ENCODE results near the gene C13orf46. TPM values are rescaled to one million over a fixed set of nuclear protein-coding genes. Genes with fewer than 3 reads are reported as not detected.
A peak's percentile ranks its signal among the peaks of the same experiment; 100 is the strongest.

C13orf46 gene
- polyA plus RNA-seq, 2 donors: 0.04 to 0.26 TPM

- Histone ChIP-seq H3K27me3 (ENCODE audit: control insufficient read depth in 1 of 2, insufficient read depth in 2 of 2, low read length in 2 of 2) (no peaks in the 10 kb centered on the region), H3K4me1 (ENCODE audit: control insufficient read depth in 2 of 2, insufficient read depth in 2 of 2, low read length in 1 of 2) (peaks cover 4 to 18% of the 10 kb centered on the region in 2 donors), H3K4me3 (ENCODE audit: low read depth in 1 of 2, low read length in 2 of 2) (no peak overlapping the region), H3K27ac (ENCODE audit: low read depth in 2 of 2, low read length in 1 of 2) (no peak overlapping the region), H3K9me3 (ENCODE audit: control insufficient read depth in 2 of 2, insufficient read depth in 1 of 2, low read depth in 1 of 2, low read length in 1 of 2) (no peaks in the 10 kb centered on the region), H3K36me3 (ENCODE audit: control insufficient read depth in 2 of 2, insufficient read depth in 2 of 2, low read length in 1 of 2) (peaks cover 0 to 10% of the 10 kb centered on the region in 2 donors)
- 83 to 86% methylated on average over 34 to 36 of the region's 36 CpGs for WGBS, 2 donors
These were observed 1.2 kb downstream of the C13orf46 start for GRCh38 chr13:113972451-113973217.

DNA sequence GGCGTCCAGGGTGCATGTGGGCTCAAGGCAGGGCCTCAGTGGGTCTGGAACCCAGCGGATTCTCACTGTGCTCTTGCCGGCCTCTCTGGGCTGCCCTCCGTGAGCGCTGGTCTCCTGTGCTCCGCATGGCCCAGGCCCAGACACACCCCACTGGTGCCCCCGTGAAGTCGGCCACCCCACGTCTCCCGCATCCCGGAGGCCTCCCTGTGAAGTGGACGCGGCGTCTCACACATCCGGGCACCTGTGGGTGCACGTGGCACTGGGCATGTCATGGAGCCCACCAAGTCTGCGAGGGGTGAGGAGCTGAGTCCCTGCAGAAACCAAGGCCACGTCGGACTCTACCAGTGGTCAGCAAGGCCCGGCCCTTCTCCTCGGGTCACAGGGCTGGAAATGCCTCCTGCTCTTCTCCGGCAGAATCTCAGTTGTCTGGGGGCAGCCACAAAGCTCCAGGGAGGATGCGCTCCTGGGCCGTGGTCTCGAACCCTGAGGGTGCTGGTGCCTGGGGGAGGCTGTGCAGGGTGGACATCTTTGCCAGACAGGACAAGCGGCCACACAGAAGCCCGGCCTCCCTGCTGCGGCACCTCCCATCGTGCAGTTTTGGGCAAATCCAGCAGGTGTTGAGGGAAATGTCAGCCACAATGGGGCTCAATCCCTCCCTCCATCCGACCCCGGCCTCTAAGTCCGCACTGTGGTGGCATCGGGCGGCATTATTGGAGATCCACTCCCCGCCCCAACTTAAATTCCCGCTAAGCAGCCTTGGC is 2.2 kb downstream of the C13orf46 start:
- Histone ChIP-seq H3K9me3 (ENCODE audit: control insufficient read depth in 2 of 2, insufficient read depth in 1 of 2, low read depth in 1 of 2, low read length in 1 of 2) (no peaks in the 10 kb centered on the region), H3K36me3 (ENCODE audit: control insufficient read depth in 2 of 2, insufficient read depth in 2 of 2, low read length in 1 of 2) (peaks cover 0 to 6% of the 10 kb centered on the region in 2 donors), H3K4me1 (ENCODE audit: control insufficient read depth in 2 of 2, insufficient read depth in 2 of 2, low read length in 1 of 2) (peaks cover 3 to 18% of the 10 kb centered on the region in 2 donors), H3K4me3 (ENCODE audit: low read depth in 1 of 2, low read length in 2 of 2) (no peak overlapping the region), H3K27ac (ENCODE audit: low read depth in 2 of 2, low read length in 1 of 2) (no peak overlapping the region), H3K27me3 (ENCODE audit: control insufficient read depth in 1 of 2, insufficient read depth in 2 of 2, low read length in 2 of 2) (no peaks in the 10 kb centered on the region)
- 91 to 92% methylated on average over 33 to 36 of the region's 36 CpGs for WGBS, 2 donors

GRCh38 chr13:113970810-113971470 is 2.9 kb downstream of the C13orf46 start:
- Histone ChIP-seq H3K4me3 (ENCODE audit: low read depth in 1 of 2, low read length in 2 of 2) (no peak overlapping the region), H3K9me3 (ENCODE audit: control insufficient read depth in 2 of 2, insufficient read depth in 1 of 2, low read depth in 1 of 2, low read length in 1 of 2) (peaks cover 0 to 2% of the 10 kb centered on the region in 2 donors), H3K27me3 (ENCODE audit: control insufficient read depth in 1 of 2, insufficient read depth in 2 of 2, low read length in 2 of 2) (no peaks in the 10 kb centered on the region), H3K4me1 (ENCODE audit: control insufficient read depth in 2 of 2, insufficient read depth in 2 of 2, low read length in 1 of 2) (peaks cover 3 to 18% of the 10 kb centered on the region in 2 donors), H3K36me3 (ENCODE audit: control insufficient read depth in 2 of 2, insufficient read depth in 2 of 2, low read length in 1 of 2) (peaks cover 0 to 6% of the 10 kb centered on the region in 2 donors), H3K27ac (ENCODE audit: low read depth in 2 of 2, low read length in 1 of 2) (peak overlapping the region; percentile 55 to 69)
- 50 to 55% methylated on average over 19 of the region's 19 CpGs for WGBS, 2 donors

- H3K36me3 ChIP-seq (ENCODE audit: control insufficient read depth in 2 of 2, insufficient read depth in 2 of 2, low read length in 1 of 2): peaks cover 0 to 6% of the 10 kb centered on the region in 2 donors
- 62 to 65% methylated on average over 20 of the region's 20 CpGs for WGBS, 2 donors
- H3K27ac ChIP-seq (ENCODE audit: low read depth in 2 of 2, low read length in 1 of 2): peak overlapping the region; percentile 14 to 43
- no peak overlapping the region for H3K4me3 ChIP-seq (ENCODE audit: low read depth in 1 of 2, low read length in 2 of 2)
- H3K9me3 ChIP-seq (ENCODE audit: control insufficient read depth in 2 of 2, insufficient read depth in 1 of 2, low read depth in 1 of 2, low read length in 1 of 2): peaks cover 0 to 2% of the 10 kb centered on the region in 2 donors
- peaks cover 3 to 18% of the 10 kb centered on the region in 2 donors for H3K4me1 ChIP-seq (ENCODE audit: control insufficient read depth in 2 of 2, insufficient read depth in 2 of 2, low read length in 1 of 2)
- H3K27me3 ChIP-seq (ENCODE audit: control insufficient read depth in 1 of 2, insufficient read depth in 2 of 2, low read length in 2 of 2): no peaks in the 10 kb centered on the region
These were observed 3.8 kb downstream of the C13orf46 start for GRCh38 chr13:113969973-113970611.

DNA sequence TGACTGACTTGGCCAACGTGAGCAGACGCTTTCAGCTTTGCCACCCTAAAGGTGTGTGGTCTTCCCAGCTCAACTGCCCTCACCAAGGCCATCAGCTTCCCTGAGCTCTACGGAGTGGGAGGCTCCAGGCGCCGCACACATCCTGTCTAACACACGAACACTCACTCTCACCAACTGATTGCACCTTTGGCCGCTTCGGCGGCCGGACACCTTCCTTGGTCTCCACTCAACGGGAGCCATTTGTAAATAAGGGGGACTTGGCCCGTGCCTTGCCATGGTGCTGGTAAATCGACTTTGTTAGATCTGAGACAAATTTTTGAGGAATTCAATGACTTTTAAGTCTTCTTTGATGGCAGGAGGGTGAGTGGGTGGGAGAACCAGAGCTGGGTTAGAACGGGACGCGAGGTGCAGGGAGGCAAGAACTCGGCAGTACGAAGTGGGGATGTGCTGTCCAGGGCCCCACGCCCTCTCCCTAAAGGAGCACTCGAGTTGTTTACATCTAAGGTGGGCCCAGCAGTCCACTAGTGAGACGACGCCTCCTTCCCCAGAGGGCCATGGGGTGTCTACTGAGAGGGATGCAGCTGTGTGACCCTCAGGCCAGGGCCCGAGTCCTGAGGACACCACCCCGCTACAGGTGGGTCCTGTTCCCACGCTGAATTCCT is 4.4 kb downstream of the C13orf46 start:
- Histone ChIP-seq H3K27me3 (ENCODE audit: control insufficient read depth in 1 of 2, insufficient read depth in 2 of 2, low read length in 2 of 2) (no peaks in the 10 kb centered on the region), H3K4me3 (ENCODE audit: low read depth in 1 of 2, low read length in 2 of 2) (no peak overlapping the region)

DNA sequence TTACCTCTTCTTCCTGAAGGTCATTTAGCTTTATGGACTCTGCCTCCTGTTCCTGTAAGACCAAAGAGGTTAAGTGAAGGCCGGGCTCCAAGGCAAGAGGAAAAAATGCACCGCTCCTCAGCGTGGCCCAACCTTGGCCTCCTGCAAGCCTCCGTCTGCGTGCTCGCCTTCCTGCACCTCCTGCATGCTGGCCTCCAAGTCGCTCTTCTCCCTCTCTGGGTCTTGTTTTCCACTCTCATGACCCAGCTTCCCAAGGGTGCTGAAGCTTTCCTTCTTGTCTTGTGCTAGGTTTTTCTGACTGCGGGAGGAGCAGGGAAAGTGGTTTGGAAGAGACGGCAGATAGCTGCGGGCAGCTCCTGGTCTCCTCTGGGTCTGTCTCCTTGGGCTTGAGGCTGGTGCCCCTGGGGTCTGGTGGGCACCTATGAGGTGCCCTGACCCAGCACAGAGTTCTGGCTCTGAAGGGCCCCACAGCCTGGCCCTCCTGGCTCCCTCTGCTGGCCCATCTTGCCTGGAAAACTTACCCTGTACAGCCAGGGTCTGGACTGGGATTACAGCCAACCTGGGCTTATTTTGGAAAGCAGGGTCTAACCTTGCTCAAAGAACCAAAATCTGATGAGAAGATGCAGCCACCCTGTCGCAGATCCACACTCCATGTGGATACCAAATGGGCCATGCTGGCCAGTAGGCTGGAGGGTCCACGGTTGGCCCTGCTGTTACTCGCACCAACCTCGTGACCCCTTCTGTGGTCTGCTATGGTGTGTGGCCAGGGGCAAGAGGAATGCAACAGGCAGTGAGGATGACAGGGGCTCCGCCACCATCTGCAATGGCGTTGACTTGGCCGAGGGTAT is 5.2 kb downstream of the C13orf46 start:
- H3K36me3 ChIP-seq (ENCODE audit: control insufficient read depth in 2 of 2, insufficient read depth in 2 of 2, low read length in 1 of 2): no peaks in the 10 kb centered on the region
- peaks cover 0 to 2% of the 10 kb centered on the region in 2 donors for H3K9me3 ChIP-seq (ENCODE audit: control insufficient read depth in 2 of 2, insufficient read depth in 1 of 2, low read depth in 1 of 2, low read length in 1 of 2)
- H3K27ac ChIP-seq (ENCODE audit: low read depth in 2 of 2, low read length in 1 of 2): no peak overlapping the region
- WGBS, 2 donors: 96% methylated on average over 17 of the region's 17 CpGs
- H3K4me3 ChIP-seq (ENCODE audit: low read depth in 1 of 2, low read length in 2 of 2): no peak overlapping the region
- no peaks in the 10 kb centered on the region for H3K27me3 ChIP-seq (ENCODE audit: control insufficient read depth in 1 of 2, insufficient read depth in 2 of 2, low read length in 2 of 2)
- H3K4me1 ChIP-seq (ENCODE audit: control insufficient read depth in 2 of 2, insufficient read depth in 2 of 2, low read length in 1 of 2): peaks cover 3 to 18% of the 10 kb centered on the region in 2 donors

More for the DNA sequence above, 4.4 kb downstream of the C13orf46 start:
- 90 to 96% methylated on average over 25 of the region's 25 CpGs for WGBS, 2 donors
- H3K27ac ChIP-seq (ENCODE audit: low read depth in 2 of 2, low read length in 1 of 2): no peak overlapping the region
- peaks cover 0 to 2% of the 10 kb centered on the region in 2 donors for H3K9me3 ChIP-seq (ENCODE audit: control insufficient read depth in 2 of 2, insufficient read depth in 1 of 2, low read depth in 1 of 2, low read length in 1 of 2)
- peaks cover 0 to 1% of the 10 kb centered on the region in 2 donors for H3K36me3 ChIP-seq (ENCODE audit: control insufficient read depth in 2 of 2, insufficient read depth in 2 of 2, low read length in 1 of 2)
- H3K4me1 ChIP-seq (ENCODE audit: control insufficient read depth in 2 of 2, insufficient read depth in 2 of 2, low read length in 1 of 2): peaks cover 3 to 18% of the 10 kb centered on the region in 2 donors

DNA sequence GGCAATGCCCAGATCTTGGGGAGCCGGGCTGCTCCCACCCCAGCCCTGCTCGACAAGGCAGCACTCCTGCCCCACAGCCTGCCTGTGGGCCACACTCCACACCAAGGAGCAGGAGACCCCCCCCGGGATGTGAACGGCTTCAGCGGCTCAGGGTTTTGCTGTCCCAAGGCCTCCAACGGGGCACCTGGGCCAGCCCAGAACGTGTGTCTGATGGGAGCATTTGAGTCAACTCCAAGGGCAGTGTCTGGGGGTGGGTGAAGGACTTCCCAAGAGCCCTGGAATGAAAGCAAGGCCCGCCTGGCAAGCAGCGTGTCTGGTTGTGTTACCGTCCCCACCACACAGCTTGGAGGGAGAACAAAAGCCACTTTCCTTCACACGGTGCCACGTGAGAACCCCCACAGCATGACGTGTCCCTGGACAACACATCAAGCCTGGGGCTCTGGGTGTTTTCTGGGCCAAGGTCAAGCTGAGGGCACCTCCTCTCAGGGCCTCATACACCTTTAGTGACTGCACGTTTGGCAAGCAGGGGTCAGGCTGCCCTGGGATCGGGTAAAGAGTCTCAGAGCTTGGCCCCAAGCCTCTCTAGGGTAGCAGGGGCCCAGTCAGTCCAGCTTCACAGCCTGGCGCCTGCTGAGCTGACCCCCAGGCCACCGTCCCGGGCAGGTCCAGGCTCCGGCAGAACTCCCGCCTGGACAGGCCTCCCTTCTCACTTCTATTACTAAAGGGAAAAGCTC is 6.0 kb downstream of the C13orf46 start:
- WGBS, 2 donors: 89 to 91% methylated on average over 20 of the region's 20 CpGs
- peaks cover 0 to 2% of the 10 kb centered on the region in 2 donors for H3K9me3 ChIP-seq (ENCODE audit: control insufficient read depth in 2 of 2, insufficient read depth in 1 of 2, low read depth in 1 of 2, low read length in 1 of 2)
- H3K4me3 ChIP-seq (ENCODE audit: low read depth in 1 of 2, low read length in 2 of 2): no peak overlapping the region
- no peak overlapping the region for H3K27ac ChIP-seq (ENCODE audit: low read depth in 2 of 2, low read length in 1 of 2)
- H3K27me3 ChIP-seq (ENCODE audit: control insufficient read depth in 1 of 2, insufficient read depth in 2 of 2, low read length in 2 of 2): no peaks in the 10 kb centered on the region
- no peaks in the 10 kb centered on the region for H3K36me3 ChIP-seq (ENCODE audit: control insufficient read depth in 2 of 2, insufficient read depth in 2 of 2, low read length in 1 of 2)
- peaks cover 3 to 18% of the 10 kb centered on the region in 2 donors for H3K4me1 ChIP-seq (ENCODE audit: control insufficient read depth in 2 of 2, insufficient read depth in 2 of 2, low read length in 1 of 2)

- no peaks in the 10 kb centered on the region for H3K36me3 ChIP-seq (ENCODE audit: control insufficient read depth in 2 of 2, insufficient read depth in 2 of 2, low read length in 1 of 2)
- H3K4me1 ChIP-seq (ENCODE audit: control insufficient read depth in 2 of 2, insufficient read depth in 2 of 2, low read length in 1 of 2): peaks cover 3 to 18% of the 10 kb centered on the region in 2 donors
- peaks cover 0 to 2% of the 10 kb centered on the region in 2 donors for H3K9me3 ChIP-seq (ENCODE audit: control insufficient read depth in 2 of 2, insufficient read depth in 1 of 2, low read depth in 1 of 2, low read length in 1 of 2)
- 91 to 94% methylated on average over 9 of the region's 9 CpGs for WGBS, 2 donors
- H3K4me3 ChIP-seq (ENCODE audit: low read depth in 1 of 2, low read length in 2 of 2): no peak overlapping the region
- no peak overlapping the region for H3K27ac ChIP-seq (ENCODE audit: low read depth in 2 of 2, low read length in 1 of 2)
- no peaks in the 10 kb centered on the region for H3K27me3 ChIP-seq (ENCODE audit: control insufficient read depth in 1 of 2, insufficient read depth in 2 of 2, low read length in 2 of 2)
These were observed 6.6 kb downstream of the C13orf46 start for GRCh38 chr13:113967206-113967720.

All from esophagus (tissue), 2 donors.